GM11168 (cell line): Measurements from ENCODE around the gene CACNA1B.
"Not testable (repeated sequence)": the region's sequence is repeated elsewhere in the genome, so short reads cannot be mapped to it uniquely, and the experiment has no call there.

Experiments used
- in situ Hi-C: fragments of 300-500 bp; cut with MboI; formaldehyde crosslinking; loops from one replicate; pipeline ENCODE4 v1.12.0; 2022; ENCODE audit warnings: low sequenced_read_pairs; ENCODE audit not compliant: unreplicated experiment

Gene CACNA1B

DNA sequence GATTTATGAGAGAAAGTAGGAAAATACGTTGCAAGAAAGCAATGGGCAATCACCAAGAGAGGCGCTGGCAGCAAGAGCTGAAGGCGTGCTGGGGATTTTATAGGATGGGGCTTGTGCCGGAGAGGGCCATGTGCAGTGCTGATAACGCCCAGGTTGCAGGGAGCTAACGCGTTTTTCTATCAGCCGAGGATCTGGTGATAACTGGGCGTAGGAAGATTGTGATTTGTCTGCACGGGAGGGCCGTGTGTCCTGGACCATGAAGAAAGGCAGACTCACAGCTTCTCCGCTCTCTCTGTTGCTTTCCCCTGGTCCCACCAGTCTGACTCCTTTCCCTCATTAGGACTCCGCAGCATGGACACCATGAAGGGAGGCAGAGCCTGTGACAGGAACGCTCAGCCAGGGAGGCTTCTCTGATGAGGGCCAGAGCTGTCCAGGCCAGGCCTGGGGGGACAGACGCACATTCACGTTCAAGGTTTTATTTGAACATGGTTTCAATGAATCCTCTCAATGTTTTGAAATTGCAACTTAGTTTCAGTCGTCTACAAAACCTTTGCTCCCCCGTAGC lies 11.9 kb upstream of the CACNA1B start:
- in situ Hi-C loops, result no loop called here

DNA sequence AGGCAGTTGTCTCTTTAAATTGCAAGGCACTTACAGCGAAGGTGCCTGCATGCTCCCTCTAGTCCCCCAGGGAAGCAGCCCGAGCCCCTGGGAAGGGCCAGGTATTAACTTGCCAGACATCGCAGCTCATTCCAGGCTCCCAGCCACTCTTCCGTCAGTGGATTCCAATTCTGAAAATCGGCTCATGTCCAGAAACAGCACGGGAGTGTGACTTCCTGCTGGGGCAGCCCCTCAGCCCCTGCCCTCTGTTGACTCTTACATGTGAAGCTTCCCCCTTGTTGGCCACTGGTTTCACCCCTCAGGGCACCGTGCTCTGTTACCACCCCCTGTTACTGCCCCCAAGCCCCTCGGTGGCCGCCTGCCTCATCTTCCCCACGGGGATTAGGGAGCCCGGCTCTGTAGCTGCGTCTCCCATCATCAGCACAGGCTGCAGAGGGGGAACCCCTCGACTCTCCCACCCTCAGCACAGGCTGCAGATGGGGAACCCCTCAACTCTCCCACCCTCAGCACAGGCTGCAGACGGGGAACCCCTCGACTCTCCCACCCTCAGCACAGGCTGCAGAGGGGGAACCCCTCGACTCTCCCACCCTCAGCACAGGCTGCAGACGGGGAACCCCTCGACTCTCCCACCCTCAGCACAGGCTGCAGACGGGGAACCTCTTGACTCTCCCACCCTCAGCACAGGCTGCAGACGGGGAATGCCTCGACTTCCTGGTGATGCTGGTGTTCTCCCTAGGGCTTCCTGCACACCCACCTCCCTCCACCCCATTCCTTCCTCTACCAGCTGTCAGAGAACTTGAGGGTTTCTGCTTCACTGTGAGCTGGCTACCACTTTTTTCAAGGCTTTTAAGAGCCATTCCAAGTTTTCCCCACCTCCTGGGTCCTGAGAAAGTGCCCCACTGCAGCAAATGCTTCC lies 11.1 kb upstream of the CACNA1B start:
- in situ Hi-C loops, result no loop called here

DNA sequence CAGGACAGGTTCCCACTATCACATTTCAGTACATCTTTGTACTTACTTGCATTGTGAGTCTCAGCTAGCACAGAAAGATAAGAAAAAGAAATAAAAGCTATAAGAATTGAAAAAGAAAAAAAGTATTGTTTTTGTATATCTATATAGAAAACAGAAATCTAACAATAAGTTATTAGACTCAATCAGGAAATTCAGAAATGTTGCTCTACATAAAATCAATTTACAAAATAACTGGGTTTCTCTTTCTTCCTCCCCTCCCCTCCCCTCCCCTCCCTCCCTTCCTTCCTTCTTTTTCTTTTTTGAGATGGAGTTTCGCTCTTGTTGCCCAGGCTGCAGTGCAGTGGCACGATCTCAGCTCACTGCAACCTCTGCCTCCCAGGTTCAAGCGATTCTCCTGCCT lies 7.2 kb upstream of the CACNA1B start:
- in situ Hi-C loops, result no loop called here

DNA sequence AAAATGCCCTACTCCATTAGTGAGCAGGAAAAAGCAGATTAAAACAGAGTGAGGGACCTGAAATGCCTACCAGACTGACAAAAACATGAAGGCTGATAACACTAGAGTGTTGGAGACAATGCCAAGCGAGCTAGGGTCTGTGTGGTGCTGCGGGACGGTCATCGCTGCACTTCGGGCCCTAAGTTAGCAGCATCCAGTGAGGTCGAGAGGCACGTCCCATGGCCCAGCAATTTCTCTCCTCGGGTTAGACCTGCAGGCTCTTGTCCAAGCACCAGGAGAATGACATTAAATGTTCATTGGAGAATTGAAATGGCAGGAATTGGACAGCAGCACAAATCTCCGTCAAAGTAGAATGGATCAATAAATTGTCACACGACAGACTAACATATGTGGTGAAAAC lies 5.3 kb upstream of the CACNA1B start:
- in situ Hi-C loops, result no loop called here

DNA sequence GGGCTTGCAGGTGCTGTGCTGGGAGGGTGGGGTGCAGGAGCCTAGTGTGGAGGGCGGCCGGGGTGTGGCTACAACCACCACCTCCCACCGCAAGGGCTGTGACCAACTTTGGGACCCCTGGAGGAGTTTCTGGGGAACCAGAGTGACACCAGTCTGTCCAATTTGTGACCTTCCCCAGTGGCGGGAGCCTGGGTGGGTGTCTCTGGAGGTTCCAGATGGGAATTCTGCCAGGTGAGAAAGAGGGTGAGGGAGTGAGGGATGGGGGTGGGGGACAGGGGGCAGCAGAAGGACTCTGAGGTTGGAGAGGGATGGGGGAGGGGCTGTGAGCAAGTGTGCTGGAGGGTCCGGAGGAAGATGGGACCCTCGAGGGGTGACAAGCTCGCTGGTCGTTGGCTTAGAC lies 4.2 kb upstream of the CACNA1B start:
- in situ Hi-C loops, result no loop called here

DNA sequence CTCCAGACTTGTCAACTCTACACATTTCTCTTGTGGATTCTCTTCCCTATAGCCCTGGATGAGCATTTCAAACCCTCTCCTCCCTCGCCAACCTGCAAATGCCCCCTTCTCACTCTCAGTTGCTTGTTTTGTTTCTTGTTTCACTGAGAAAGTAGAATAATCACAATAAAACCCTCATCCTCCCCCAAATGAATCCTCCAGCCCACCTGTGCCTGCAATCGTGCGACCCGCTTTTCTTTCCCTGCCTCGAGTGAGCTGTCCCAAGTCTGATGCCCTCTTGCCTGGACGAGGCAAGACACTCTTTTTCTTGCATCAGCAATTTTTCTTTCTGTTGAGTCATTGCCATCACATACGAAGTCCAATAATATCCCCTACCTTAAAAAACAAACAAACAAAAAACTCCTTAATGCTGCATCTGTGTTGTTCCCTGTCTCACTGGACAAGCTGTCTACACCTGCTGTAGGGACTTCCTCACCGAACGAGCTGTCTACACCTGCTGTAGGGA lies 3.7 kb upstream of the CACNA1B start:
- in situ Hi-C loops, result no loop called here

DNA sequence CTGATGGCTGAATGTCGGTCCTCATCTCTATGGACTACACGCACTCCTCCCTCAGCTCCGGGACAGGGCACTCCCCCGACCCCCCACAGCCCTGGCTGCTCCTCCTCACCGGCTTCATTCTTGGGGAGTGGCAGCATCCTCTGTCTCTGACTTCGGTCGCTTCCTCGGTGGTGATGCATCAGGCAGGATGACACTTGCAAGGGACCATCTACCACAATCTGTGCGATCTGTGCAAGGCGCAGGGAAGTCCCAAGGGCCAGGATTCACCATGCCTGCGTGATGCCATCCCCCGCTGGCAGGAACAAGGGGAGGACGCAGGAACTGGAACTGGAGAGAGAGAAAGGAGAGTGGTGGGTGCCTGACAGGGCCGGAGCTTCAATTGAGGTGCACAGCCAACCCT lies 2.2 kb upstream of the CACNA1B start:
- in situ Hi-C loops, result no loop called here

DNA sequence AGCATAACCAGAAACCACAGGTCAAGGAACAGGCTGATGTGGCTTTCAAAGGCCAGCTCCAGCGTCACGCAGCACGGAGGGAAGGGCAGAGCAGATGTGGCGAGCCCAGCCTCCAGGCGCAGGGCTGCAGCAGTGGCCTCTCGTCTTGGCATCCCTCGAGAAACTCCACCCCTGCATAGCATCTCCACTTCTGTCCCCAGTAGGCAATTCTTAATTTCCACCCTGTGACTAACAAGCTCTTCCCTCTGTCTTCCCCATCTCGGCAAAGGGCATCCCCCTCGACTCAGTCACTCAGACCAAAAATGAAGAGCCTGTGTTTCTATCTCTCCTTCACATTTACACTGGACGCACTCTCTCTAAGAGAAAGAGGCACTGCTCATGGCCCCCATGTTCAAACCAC lies 1.7 kb upstream of the CACNA1B start:
- in situ Hi-C loops, result no loop called here

DNA sequence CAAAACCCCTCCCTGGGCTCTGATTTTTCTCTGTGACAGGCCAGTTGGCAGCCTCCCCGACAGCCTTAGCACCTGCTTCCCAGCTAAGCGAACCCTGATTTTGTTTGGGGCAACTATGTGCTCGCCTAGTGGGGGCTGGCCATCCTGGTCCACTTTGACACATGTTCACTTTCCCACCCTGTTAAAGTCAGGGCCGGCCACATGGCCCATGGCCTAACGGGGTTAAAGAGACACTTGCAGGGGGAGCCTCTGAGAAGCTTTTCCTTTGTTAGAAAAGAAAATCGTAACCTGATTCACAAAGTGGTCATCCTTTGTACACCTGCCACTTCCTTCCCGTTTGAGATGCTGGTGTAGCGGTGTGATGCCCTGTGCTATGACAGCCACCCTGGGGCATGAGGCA lies 1.3 kb upstream of the CACNA1B start:
- in situ Hi-C loops, result no loop called here

DNA sequence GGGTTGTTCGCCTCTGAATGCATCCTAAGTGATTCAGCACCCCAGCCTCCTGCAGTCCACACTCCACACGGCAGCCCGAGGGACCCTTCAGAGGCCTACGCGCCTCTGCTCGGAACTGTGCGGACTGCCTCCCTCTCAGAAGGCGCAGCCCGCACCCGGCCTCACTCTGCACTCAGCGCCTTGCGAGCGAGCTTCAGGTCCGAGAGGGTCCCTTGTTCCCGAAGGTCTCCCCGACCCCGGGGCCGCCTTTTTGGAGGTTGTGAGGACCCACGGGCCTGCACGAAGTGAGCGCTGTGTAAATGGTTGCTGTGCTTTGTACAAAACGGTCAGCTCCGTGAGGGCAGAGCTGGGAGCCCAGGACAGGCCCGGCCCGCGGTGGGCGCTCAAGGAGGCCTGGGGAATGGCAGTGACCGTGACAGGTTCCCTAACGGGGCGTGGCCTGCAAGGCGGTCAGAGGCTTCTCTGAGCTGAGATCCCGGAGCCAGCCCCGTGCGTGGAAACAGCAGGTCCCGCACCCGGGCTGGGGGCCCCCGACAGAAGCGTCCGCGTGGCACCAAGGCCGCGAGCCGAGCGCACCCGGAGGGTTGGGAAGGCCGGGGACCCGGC lies 698 bp upstream of the CACNA1B start:
- in situ Hi-C loops, result no loop called here

DNA sequence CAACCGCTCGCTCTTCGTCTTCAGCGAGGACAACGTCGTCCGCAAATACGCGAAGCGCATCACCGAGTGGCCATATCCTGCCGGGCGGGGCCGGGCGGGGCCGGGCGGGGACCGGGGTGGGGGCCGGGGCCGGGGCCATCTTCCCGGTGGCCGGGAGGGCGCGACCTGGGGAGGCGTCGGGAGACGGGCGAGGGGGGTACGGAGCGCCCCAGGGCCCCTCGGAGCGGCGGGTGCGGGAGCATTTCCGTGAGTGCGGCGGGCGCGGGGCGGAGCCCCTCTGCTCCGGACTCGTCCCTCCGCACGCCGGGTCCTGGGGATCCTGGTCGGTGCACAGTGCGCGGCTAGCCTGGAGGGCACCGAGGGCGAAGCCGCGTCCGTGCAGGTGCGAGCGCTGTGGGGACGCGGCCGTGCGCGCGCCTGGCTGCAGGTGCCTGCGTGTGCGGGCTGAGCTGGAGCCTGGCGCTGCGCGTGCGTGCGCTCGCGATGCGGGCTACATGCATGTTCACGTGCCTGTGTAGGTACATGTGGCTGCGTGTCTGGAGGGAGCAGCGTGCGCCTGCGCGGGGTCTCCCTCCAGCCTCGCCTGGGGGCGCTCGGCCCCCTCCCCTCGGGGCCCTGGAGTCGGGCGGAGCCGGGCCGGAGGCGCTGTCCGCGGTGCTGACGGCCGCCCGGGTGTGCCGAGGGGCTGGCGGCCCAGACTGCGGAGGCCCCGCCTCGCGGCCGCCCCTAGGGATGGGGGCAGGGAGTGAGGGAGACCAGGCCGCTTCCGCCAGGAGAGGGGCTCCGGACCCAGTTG lies 762 bp downstream of the CACNA1B start:
- in situ Hi-C loops, result no loop called here

DNA sequence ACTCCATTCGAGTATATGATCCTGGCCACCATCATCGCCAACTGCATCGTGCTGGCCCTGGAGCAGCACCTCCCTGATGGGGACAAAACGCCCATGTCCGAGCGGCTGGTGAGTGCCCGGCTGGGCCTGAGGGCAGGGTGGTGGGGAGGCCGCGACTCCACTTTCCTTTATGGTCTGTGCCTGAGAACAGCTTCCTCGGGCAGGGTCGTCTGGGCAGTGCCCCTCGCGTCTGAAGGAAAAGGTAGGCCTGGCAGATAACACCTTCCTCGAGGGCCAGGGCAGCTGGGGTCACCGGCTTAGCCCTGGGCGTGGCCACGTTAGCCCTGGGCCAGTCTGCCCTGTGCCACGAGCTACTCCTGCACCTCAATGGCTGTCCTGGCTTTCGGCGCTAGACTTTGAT lies 1.5 kb downstream of the CACNA1B start:
- in situ Hi-C loops, result no loop called here

DNA sequence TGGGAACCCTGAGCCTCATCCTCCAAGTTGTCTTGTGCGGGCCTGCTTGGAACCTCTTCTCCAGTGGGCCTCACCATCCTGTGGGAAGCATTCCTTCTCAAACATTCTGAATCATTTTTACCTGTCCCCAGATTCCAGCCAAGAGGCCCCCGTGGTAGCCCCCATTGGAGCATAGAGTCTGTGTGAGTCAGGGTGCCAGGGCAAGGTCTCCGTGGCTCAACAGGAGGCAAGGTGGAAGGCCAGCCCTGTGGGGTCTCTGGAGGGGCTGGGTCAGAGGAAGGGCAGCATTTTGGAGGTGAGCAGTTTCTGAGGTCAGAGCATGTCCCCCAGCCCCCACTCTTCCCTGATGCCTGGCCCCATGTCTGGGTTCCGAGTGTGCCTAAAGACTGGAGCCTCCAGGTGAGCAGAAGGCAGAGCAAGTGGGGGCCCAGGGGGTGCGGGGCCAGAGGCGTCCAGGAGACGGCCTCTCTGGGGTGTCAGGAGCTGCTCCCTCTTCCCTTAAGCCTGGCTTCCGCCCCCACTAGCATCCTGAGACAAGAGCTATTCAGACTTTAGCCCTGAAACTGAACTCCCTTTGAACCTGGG lies 2.1 kb downstream of the CACNA1B start:
- in situ Hi-C loops, result no loop called here

DNA sequence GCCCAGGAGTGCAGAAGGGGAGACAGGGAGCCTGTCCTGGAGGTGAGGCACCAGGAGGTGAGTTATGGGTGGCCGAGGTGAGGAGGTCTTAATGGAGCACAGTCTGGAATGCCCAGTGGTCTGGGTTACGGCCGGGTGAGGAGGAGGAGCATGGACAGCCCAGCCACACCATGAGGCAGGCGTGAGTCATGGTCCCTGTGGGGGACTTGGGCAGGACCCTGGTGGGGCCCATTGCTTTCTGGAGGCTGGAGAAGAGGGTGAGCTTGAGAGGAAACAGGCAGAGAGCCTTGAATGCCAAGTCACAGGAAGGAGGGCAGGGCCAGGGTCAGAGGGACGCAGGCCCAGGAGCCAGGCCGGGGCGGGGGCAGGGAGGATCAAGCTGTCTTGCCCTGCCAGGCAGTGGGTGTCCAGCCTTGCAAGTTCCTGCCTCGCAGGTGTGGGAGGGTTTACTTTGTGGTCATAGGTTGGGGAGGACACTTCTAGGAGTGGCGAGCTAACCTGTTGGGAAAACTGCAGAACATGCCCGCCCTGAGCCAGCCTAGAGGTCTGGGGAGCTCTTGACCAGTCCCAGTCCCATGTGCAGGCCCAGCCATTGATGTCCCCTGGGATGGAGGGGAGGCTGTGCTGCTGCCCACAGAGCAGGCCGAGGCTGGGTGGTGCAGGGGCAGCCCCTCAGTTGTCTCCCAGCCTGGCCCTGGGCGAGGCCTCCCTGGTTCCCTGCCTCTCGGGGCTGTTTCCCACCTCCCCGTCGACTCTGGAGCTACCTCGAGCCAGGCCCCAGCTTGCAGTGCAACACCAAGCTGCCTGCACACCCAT lies 2.8 kb downstream of the CACNA1B start:
- in situ Hi-C loops, result no loop called here

DNA sequence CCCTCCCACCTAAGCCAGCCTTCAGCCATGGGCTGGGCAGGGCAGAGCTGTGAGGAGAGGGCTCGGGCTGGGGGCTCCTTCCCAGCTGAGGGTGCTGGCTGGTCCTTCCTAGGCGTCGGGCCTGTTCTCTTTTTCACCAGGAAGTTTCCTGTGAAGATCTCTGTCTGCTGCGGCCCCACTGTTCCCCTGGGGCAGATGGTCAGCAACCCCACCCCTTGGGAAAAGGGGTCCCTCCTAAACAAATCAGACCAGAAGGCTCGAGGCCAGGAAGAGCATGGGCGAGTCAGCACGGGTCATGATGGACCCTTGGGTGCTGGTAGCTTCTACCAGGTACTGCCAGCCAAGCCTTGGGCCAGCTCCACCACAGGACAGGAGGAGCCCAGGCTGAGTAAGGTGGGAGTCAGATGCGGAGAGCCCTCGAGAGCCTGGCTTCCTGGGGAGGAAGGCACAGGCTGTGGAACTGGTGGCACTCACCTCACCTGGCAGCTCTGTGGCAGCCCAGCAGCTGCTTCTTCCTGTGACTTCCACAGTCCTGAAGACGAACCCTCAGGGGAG lies 3.5 kb downstream of the CACNA1B start:
- in situ Hi-C loops, result no loop called here

DNA sequence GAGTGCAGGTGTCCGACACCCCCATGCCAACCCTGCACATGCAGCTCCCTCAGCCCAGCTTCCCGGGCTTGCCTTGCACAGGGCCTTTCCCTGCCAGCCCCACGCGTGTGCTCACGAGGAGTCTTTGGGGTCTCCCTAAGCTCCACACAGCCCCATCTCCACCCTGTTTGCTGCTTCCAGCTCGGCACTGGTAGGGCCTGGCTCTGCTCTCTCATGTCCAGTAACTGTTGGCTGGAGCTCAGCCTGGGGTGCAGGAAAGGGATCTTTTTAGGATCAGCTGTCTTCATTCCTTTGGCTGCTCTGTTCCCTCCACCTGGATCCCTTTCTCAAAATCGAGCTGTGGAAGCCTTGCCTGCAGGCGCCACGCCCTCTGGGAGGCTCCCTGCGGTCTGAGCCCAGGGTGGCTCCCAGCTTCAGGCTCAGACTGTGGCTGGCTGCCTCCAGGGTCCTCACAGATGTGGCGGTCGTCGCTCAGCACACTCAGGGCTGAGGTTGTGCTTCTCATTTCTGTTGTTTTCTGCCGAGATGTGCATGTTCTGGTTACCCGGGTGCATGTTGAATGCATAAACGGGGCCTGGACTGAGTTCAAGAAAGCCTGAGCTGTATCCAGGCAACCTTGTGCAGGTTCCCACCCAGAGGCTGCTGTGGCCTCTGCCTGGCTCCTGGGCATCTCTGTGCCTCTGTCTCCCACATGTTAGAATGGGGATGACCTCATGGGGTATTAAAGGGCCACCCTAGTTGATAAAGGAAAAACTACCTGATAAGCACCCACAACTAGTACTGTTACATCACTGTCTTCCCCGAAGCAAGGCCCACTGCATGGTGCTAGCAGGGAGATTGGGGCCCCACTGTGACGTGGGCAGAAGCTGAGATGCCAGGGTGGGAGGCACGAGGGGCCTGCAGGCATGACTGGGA lies 4.3 kb downstream of the CACNA1B start:
- in situ Hi-C loops, result no loop called here

DNA sequence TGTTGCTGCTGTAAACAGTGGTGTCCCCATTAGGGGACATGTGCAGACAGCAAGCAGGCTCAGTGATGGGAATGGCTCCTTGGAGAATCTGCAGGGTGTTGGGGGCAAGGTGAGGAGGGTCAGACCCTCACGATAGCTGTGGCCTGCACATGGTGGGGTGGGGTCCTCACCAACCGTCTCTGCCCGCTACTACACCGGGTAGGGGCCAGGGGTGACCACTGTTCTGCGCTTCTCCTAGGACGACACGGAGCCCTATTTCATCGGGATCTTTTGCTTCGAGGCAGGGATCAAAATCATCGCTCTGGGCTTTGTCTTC lies 4.9 kb downstream of the CACNA1B start:
- in situ Hi-C loops, result no loop called here

DNA sequence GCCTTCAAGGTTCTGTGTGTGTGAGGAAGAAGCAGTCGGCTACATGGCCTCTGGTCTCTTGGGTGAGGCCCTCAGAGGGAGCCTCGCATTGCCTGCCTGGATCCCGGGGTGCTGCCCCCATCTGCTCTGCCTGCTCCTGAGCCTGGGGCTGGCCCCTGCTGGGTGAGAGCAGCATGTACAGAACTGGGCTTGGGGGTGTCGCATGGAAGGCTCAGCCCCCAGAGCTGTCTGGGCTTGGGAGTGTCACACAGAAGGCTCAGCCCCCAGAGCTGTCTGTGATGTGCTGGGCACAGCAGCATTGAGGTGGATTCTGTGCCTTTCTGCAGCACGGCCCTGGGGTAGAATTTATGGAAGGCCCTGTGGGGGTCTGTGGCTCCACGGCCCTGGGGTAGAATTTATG lies 6.4 kb downstream of the CACNA1B start:
- in situ Hi-C loops, result not testable (repeated sequence)
